ENCODE data around the gene DEFB132.

DNA sequence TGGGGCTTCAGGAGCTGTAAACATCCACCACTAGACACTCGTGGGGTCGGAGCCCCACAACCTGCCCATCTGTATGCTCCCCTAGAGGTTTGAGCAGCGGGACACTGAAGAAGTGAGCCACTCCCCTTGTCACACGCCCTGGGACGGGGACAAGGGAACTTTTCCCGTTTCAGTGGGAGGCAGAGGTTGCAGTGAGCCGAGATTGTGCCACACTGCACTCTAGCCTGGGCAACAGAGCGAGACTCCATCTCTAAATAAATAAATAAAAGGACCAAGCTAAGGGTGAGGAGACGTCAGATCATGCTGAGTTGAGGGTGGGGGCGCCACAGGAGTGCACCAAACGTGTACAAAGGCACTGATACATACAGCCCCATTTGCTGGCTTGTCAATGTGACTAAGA is 48.2 kb downstream of the DEFB132 start:
- TF ChIP-seq POLR2A (IDR thresholded peaks at IDR 0.05; ENCODE audit: low read length) (no peak), GATA1 (IDR thresholded peaks at IDR 0.05; ENCODE audit: low read depth, low read length) (no peak)
